NCI-H226 (cell line): ENCODE results near the gene SPSB3.

ENCODE experiments used
- DNase-seq: peaks from one replicate; pipeline ENCODE4 v3.0.0-alpha.2; 2015

SPSB3 gene

DNA sequence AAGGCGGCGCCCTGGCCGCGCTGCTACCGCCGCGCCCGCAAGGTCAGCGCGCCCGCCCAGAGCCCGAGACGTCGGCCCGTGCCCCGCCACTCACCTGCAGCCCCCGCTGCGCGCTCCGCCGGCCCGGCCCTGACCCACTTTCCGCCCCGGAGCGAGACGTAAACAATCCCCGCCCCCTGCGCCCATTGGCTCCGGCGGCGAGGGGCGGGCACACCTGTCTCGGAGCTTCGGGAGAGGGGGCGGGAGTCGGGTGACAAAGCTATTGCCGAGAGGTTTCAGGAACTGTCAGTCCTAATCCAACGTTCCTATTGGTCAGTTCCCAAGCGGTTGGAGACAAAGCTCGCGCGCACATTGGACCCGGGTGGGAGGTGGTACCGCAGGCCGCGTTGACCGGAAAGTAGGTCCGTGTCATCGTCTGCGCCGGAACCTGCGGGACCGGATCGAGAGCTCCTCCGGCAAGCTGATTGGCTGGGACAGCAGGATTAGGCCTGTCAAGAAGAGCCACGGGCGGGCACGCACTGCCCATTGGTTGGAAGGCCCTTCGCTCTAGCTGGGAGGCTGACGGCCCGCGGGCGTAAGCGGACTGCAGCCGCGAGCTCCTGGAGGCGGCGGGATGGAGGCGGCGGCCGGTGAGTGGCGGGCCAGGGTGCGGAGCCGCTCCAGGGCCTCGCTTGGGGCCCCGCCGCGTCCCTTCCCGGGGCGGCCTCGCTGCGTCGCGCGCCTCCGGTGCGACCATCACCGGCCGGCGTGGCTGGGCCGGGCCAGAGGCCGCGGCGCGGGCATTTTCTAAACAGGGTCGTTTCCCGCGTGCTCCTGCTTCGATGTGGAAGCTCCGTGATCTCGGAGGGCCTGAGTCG lies at the start of gene SPSB3, which contains the start of gene NUBP2:
TSS of gene SPSB3 (minus strand) at position 164 of the 857 bp plus-strand sequence. CDS start 1,088 bp downstream, outside the sequence.
TSS of gene NUBP2 (plus strand) at position 553 of the 857 bp plus-strand sequence. CDS start at position 614, 61 bp downstream.
- DNase-seq, result peak; percentile 100

DNA sequence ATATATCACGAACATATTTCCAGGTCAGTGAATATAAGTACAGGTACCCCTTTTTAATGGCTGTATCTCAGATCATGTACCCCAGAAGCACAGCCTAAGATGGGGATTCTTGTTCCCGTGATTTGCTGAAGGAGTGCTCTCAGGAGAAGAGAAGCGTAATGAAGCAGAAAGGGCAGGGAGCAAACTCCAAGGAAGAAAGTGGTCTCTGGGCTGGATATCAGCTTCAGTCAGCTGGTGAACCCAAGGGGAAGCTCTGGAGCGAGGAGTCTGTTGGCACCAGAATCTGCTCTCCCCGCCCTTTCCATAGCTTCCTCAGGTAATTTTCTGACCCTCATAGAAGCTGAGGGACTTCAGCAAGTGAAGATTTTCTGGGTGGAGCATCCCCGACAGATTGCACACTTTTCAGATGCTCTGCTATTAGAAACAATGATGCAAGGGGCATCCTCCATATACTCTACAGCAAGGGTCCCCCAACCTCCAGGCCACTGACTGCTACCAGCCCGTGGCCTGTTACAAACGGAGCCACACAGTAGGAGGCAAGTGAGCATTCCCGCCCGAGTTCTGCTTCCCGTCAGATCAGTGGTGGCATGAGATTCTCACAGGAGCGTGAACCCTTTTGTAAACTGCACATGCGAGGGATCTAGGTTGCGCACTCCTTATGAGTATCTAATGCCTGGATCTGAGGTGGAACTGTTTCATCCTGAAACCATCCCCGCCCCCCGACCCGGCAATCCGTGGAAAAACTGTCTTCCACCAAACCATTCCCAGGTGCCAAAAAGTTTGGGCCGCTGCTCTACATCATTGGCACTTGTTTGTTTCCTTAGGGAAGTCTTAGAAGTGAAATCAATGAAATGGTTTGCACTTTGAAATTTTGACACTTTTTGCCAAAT lies 49.1 kb upstream of the SPSB3 start:
- DNase-seq, result no peak

DNA sequence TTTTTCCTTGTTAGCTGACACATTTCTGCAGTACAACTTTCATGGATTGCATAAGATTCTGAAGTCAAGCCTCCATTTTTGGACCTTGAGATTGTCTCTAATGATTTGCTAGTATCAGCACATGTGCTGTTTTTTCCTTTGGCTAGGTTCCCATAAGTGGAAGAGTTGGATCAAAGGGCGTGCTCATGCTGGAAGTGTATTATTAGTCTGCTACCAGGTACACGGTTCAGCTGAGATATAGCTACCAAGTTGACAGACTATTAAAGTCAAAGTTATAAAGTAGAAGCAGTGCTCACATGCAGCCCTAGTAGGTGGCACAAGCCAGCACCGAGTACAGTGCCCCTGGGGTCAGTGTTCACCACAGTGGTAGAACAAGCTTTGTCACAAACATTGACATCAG lies 47.8 kb upstream of the SPSB3 start:
- no peak for DNase-seq

DNA sequence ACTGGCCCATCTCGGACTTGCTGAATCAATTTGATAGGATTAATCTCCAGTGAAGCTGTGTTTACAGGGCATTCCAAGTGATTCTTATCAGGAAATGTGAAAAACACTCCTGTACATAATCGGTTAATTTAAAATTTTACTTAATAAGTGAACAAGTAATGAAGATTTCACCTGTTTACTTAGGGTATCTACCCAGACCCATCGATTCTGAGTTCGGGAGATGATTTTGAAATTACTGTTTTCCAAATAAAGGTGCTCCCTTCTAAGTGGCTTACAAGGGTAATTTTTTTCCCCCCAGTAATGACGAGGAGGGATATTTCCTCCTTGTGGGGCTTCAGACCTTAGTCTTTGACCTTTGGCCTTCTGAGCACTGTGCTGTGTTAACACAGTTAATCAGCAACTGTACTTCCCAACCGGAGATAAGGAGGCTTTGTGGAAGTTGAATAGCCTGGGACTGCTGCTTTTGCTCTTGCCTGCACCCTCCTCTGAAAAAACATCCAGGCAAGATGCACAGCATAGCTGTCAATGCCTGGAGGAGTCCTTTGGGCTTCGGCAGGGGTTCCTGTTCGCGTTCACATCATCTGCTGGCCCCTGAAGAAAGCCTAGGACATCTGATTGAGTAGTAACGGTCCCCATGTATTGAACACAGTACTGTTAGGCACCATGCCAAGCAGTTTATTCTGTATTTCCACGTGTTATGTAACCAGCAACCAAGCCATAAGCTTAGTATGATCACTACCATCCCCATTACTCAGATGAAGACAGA lies 46.5 kb upstream of the SPSB3 start:
- no peak for DNase-seq

DNA sequence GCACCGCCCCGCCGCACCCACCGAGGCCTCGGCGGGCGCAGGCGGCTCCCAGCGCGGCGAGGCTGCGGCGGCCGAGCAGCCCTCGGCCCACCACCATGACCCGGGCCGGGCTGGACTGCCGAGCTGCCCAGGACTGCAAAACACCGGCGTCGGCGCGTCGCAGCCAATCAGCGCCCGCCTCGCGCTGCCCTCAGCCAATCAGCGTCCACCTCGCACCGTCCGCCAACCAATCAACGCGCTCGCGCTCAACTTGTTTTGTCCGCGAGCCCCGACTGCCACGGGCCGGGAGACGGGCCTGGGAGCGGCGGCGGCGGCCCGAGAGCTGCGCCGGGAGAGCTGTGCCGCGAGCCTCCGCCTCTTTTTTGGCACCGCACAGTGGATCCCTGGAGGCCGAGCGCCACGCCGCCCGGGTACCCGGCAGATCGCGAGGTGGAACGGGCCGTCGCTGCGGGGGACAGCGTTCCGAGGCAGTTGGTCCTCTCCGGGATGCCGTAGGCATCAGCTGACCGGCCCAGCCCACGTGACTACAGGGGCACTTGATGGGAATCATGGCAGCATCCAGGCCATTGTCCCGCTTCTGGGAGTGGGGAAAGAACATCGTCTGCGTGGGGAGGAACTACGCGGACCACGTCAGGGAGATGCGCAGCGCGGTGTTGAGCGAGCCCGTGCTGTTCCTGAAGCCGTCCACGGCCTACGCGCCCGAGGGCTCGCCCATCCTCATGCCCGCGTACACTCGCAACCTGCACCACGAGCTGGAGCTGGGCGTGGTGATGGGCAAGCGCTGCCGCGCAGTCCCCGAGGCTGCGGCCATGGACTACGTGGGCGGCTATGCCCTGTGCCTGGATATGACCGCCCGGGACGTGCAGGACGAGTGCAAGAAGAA lies 44.6 kb upstream of the SPSB3 start, which contains the start of the genes FAHD1 and HAGH:
TSS of gene FAHD1 (plus strand) at position 516 of the 883 bp plus-strand sequence. CDS start at position 549, 33 bp downstream.
TSS of gene HAGH (minus strand) at position 135 of the 883 bp plus-strand sequence. CDS start at position 97, 38 bp downstream.
- DNase-seq, result peak; percentile 88

DNA sequence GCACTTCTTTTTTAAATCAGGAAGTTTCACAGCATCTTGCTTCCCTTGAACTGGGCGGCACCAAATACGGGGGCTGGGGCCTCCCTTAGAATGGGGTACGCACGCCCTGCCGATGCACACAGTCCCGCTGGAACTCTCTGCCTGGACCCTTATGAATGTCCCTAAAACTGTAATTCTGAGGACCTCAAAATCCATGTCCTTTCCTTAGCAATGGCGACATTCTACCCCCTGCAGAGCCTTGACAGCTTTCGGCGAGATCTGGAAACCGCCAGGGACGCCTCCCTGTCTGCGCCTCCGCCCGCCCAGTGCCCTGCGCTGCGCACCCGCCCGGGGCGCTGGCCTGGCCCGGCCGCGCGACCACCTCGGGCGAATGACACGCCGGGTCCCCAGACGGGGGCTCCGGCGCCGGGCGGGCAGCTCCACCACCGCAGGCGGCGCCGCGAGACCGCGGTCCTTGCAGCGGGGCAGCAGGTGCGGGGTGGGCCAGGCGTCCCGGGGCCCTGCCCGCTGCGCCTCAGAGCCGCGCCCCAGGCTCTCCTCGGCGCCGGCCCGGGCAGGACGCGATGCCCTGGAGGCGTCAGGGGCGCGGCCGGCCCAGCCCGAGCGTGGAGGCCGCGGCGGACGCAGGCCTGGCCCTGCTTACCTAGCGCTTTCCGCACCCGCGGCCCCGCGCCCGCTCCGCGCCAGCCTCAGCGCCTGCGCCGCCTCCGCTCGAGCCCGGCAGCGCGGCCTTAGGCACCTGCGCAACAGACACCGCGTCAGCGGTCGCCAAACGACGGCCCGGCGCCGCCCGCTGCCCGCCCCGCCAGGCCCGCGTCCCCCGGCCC lies 43.7 kb upstream of the SPSB3 start:
- DNase-seq, result peak; percentile 50

DNA sequence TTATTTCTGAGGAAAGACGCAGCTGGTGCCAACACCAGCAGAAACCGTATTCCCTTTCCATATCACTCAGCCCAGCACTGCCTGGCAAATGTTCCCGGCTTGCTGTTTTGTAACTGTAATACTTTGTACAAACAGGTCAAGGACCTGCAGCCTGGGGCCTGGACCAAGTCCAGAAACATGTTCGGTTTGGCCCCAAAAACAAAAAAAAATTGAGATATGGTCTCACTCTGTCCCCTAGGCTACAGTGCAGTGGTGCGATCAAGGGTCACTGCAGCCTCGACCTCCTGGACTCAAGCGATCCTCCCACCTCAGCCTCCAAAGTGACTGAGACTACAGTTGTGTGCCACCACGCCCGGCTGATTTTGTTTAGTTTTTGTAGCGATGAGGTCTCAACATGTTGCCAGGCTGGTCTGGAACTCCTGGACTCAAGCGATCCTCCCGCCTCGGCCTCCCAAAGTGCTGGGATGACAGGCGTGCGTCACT lies 43.1 kb upstream of the SPSB3 start:
- no peak for DNase-seq

DNA sequence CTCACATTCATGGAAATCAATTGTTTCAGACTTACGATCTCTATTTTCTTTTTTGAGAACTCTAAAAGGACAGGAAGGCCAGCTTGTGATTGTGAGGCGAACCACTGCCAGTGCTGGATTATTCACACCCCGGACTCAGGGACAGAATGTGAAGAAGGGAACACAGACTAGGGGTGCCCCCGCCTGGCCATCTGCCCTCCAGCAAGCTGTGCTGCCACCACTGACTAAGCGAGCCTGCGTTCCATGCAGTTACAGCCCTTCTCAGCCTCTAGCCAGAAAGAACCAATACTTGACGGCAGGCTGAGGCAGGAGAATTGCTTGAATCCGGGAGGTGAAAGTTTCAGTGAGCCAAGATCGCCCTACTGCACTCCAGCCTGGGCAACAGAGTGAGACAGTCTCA lies 41.5 kb upstream of the SPSB3 start:
- no peak for DNase-seq

DNA sequence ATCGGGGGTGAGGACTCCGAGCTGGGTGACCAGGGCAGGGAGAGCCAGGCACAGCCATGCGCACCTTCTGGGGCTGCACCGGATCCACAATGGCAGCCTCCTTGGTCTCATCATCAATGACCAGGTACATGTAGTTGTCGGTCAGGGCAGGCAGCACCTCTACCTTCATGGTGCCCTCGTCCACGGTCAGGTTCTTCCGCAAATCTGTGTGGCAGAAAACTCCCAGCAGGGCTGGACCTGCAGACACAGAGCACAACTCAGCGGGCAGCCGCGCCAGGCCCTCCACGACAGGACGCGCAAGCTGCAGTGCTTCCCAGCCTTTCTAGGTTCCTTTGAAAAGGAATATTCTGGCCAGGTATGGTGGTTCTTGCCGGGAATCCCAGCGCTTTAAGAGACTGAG lies 40.4 kb upstream of the SPSB3 start:
- DNase-seq, result no peak

DNA sequence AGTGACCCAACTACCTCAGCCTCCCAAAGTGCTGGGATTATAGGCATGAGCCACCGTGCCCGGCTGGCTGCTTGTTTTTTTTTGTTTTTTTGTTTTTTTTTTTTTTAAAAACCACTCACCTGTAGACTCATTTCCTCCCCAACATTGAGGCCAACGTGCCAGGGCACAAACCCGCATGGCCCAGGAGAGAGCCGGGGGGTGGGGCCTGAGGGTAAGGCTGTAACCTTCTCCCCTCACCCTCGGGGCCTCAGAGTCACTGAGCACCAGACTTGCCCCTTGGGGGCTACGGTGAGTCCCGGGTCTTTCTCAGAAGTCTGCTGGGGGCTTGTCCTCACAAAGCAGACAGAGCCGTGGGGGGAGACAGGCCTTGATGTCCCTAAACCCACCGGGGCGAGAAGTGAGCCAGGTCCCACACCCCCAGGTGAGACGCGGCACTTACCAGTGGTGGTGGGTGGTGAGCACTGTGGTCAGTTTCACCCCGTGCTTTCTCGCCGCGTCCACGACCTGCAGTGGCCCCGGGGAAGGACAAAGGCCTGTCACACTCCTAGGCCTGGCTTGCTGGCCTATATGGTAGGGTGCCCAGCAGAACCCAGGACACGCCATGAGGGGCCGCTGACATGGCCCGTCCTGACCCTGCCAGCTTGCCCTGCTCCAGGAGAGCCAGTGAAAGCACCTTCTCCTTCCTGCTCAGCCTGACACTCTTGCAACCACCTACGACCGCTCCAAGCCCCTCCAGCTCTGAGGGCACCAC lies 39.7 kb upstream of the SPSB3 start:
- no peak for DNase-seq

DNA sequence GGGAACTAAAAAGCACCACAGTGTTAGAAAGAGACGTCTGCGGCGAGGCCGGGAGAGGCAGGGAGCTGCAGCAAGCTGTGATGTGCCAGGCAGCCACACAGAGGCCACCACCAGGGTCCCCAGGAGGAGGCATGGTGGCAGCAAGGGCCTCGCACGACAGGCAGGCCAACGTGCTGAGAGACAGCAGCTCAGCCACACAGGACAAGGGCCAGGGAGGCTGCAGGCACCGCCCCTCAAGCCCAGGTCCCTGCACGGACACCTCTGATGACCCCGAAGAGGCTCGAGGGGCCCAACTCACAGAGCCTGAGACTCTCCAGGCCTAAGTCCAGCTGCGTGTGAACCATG lies 38.5 kb upstream of the SPSB3 start:
- no peak for DNase-seq

DNA sequence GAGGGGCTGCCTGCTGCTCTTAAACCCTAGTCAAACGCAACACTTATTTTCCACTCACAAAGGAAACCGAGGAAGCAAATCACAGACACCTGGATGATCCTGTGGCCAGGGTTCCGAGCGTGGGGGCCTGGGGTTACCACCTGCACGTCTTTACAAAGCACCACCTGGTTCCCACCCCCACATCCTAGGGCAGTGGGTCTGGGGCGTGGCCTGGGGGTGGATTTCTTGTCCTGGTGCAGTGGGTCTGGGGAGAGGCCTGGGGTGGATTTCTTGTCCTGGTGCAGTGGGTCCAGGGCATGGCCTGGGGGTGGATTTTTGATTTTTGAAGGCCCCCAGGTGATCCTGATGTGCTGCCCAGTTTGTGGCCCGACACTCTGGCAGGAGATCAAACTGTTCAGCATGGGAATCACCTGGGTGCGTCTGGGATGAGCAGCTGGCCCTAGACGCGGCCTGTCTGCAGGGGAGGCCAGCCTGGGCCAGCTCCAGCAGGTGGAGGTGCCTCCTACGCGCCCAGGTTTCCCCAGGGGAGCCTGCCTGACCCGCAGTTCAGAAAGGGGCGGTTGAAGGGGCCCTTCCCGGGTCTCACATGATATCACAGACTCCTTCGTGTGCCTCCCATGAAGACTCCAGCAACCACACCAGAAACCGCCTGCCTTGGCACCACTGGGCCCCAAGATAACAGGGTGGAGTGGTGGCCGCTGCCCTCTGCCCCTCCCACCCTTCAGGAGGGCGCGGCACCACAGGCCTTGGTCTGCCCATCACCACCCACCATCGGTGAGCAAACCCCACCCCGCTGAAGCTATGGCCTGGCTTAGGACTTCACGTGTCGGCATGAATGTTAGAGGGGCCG lies 38.0 kb upstream of the SPSB3 start:
- no peak for DNase-seq

DNA sequence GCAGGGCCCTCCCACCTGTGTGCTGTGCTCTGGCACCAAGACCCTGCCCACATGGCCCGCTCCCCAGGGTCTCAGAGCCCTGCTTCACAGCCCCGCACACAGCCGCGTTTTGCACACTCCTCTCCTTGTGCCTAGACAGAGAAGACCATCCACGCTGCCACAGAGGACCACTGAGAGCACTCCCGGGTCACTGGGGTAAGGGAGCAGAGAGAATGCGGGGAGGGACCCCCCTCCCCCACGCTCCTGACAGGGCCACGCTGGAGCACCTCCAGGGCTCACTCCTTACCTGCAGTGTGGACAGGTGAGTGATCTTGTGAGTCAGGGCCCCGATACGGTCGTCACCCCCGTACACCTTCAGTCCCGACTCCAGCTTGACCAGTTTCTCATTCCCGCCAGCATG lies 37.2 kb upstream of the SPSB3 start:
- DNase-seq, result no peak

DNA sequence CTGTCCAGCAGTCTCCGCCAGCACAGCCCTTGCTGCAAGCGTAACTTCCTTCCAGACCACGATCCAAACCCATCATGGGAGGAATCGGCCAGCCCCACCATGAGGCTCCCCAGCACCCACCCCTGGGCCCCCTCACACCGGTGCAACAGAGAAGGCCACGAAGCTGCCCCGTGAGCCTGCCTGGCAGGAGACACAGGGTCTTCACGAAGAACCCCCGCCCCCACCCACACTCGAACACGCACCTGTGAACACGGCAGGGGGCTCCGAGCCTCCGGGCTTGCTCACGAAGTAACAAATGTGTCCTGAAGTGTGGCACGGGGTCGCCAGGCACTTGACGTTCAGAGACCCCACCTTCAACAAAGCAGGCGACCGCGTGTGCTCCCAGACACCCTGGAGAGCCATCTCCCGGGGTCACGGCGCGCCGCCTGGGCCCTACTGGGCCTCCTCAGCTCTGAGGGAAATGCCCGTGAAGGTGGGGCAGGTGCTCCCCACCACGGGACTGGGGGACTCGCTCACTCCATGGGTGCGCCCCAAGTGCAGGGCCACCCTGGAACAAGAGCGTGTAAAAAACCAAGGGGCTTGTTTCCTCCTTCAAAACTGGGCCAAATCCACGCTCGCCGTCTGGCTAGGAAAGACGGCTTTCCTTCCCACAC lies 36.6 kb upstream of the SPSB3 start:
- no peak for DNase-seq

DNA sequence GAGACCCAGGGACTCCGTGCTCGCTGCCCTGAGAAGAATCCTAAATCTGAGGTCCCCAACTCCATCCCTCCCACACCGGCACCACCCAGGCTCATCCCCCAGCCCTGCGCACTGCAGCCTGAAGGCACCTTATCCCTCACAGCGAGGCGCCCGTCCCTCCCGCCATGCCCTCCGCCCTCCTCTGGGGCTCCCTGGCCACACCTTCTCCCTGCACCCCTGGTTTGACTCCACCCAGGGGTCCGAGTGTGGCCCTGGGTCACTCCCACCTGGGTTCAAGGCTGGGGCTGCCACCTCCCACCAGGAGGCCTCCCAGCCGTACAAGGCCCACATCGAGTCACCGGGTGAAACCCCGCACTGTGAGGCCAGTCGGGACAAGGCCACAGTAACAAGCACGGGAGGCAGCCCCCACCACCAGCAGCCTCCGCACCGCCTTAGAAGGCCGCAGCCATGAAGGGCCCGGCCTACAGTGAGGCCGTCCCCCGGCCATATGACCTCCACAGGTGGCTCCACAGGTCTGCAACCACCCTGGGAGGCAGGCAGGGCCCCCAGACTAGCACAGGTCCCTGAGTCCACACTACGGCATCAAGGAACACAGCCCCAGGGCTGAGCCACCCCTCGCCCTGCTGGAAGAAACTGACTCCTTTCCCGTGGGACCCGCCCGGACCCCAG lies 36.0 kb upstream of the SPSB3 start:
- DNase-seq, result no peak

DNA sequence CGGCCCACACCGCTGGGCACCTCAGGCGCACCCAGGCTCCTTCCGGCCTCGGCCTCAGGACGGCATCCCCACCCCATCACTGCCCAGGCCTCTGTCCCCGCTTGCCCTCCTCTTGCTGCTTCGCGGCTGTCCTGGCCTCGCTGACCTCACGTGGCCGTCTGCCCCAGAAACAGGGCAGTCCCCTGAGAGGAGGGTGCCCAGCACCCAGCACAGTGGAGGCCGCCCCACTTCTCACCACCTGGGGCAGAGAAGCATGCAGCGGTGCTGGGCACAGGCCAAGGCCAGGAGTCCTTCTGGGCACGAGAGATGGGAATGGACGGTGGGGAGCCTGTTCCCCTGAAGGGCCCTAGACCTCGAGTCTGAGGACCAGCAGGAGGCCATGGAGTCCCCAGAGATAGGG lies 35.3 kb upstream of the SPSB3 start:
- no peak for DNase-seq

DNA sequence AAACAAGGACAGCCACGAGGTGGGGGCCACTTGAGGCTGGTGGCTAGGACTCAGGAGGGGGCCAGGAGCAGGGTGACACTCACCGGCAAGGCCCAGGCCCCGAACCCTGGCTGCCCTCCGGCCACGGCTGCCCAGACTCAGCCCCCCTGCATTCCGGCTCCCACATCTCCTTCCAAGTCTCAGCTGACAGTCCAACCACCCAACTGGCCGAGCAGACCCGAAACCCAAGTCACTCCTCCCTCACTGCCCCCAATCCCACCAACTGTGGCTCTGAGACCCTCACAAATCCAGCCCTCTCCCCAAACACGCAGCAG lies 34.9 kb upstream of the SPSB3 start:
- no peak for DNase-seq
